Progenitor cell of endocrine pancreas (in vitro differentiated cells): ENCODE measurements around the gene DNAJC1. TPM values are rescaled to one million over a fixed set of nuclear protein-coding genes. Genes with fewer than 3 reads are reported as not detected.

Experiments used
- DNase-seq: peaks from one replicate; pipeline ENCODE4 v3.0.0; 2021; ENCODE audit warnings: low spot score; ENCODE audit not compliant: unreplicated experiment
- H3K27ac Mint-ChIP-seq: 2 replicates; pipeline ENCODE4 v1.8.0; 2021; ENCODE audit warnings: mild to moderate bottlenecking, moderate library complexity, mixed read lengths
- H3K27me3 Mint-ChIP-seq: 2 replicates; pipeline ENCODE4 v1.8.0; 2021; ENCODE audit warnings: mixed read lengths
- H3K36me3 Mint-ChIP-seq: 2 replicates; pipeline ENCODE4 v1.8.0; 2022; ENCODE audit warnings: mixed read lengths; ENCODE audit not compliant: insufficient read depth
- H3K4me1 Mint-ChIP-seq: 2 replicates; pipeline ENCODE4 v1.8.0; 2021; ENCODE audit warnings: low read depth, mixed read lengths
- H3K4me3 Mint-ChIP-seq: 2 replicates; pipeline ENCODE4 v1.8.0; 2021; ENCODE audit warnings: low read depth, mild to moderate bottlenecking, moderate library complexity, mixed read lengths
- H3K9me3 Mint-ChIP-seq: 2 replicates; pipeline ENCODE4 v1.8.0; 2021; ENCODE audit warnings: low read depth, mixed read lengths
- CTCF ChIP-seq: fragments of 200-600 bp; sonication (generic); IDR thresholded peaks from one replicate; pipeline ENCODE4 v1.5.0; 2021; ENCODE audit warnings: antibody characterized with exemption, mild to moderate bottlenecking; ENCODE audit not compliant: unreplicated experiment
- total RNA-seq: library from RNA; stranded (reverse); gene quantifications from 2 replicates; pipeline ENCODE4 v1.2.1, GENCODE V29; 2021

Gene DNAJC1
- total RNA-seq, 1 donor from 2014 or later = 28.5 TPM

GRCh38 chr10:21724687-21725367, 278.7 kb downstream of the DNAJC1 start:
- Mint-ChIP-seq H3K36me3 (no peaks in the 10 kb centered on the region), H3K27me3 (no peaks in the 10 kb centered on the region), H3K27ac (peak overlapping the region; percentile 56), H3K4me1 (peaks cover 50% of the 10 kb centered on the region), H3K4me3 (no peak overlapping the region), H3K9me3 (no peaks in the 10 kb centered on the region)
- TF ChIP-seq CTCF = no peak
- no peak for DNase-seq

- H3K9me3 Mint-ChIP-seq = no peaks in the 10 kb centered on the region
- no peak overlapping the region for H3K4me3 Mint-ChIP-seq
- peaks cover 49% of the 10 kb centered on the region for H3K4me1 Mint-ChIP-seq
- no peak for TF ChIP-seq CTCF
- H3K27me3 Mint-ChIP-seq = no peaks in the 10 kb centered on the region
- no peak for DNase-seq
- peak overlapping the region; percentile 56 for H3K27ac Mint-ChIP-seq
- no peaks in the 10 kb centered on the region for H3K36me3 Mint-ChIP-seq
Observed at GRCh38 chr10:21724020-21724589, 279.4 kb downstream of the DNAJC1 start.

- no peak overlapping the region for H3K27ac Mint-ChIP-seq
- H3K27me3 Mint-ChIP-seq = no peaks in the 10 kb centered on the region
- H3K4me1 Mint-ChIP-seq = peaks cover 42% of the 10 kb centered on the region
- no peak overlapping the region for H3K4me3 Mint-ChIP-seq
- peaks cover 5% of the 10 kb centered on the region for H3K36me3 Mint-ChIP-seq
- no peak for DNase-seq
- H3K9me3 Mint-ChIP-seq = no peaks in the 10 kb centered on the region
- no peak for TF ChIP-seq CTCF
Observed at GRCh38 chr10:21722209-21722608, 281.3 kb downstream of the DNAJC1 start.

GRCh38 chr10:21721000-21721665, 282.4 kb downstream of the DNAJC1 start:
- no peaks in the 10 kb centered on the region for H3K9me3 Mint-ChIP-seq
- H3K4me3 Mint-ChIP-seq = no peak overlapping the region
- DNase-seq = no peak
- H3K27ac Mint-ChIP-seq = peak overlapping the region; percentile 5
- H3K27me3 Mint-ChIP-seq = no peaks in the 10 kb centered on the region
- peaks cover 5% of the 10 kb centered on the region for H3K36me3 Mint-ChIP-seq
- TF ChIP-seq CTCF = no peak
- H3K4me1 Mint-ChIP-seq = peaks cover 35% of the 10 kb centered on the region

GRCh38 chr10:21720090-21720489, 283.4 kb downstream of the DNAJC1 start:
- no peak overlapping the region for H3K27ac Mint-ChIP-seq
- H3K36me3 Mint-ChIP-seq = peaks cover 5% of the 10 kb centered on the region
- no peak for DNase-seq
- H3K27me3 Mint-ChIP-seq = no peaks in the 10 kb centered on the region
- no peaks in the 10 kb centered on the region for H3K9me3 Mint-ChIP-seq
- peaks cover 42% of the 10 kb centered on the region for H3K4me1 Mint-ChIP-seq
- no peak for TF ChIP-seq CTCF
- H3K4me3 Mint-ChIP-seq = no peak overlapping the region
